ENCODE data around the gene FAM120AOS. TPM values are rescaled to one million over a fixed set of nuclear protein-coding genes. Genes with fewer than 3 reads are reported as not detected.

The FAM120AOS gene
- polyA plus RNA-seq, 1 donor from 2014 or later = 62.9 TPM

GRCh38 chr9:93476924-93477323 is 23.5 kb upstream of the FAM120AOS start:
- peaks cover 17 to 22% (median 21%) of the 10 kb centered on the region in 3 donors for H3K4me1 Mint-ChIP-seq
- H3K9me3 Mint-ChIP-seq = no peaks in the 10 kb centered on the region
- peaks cover 10% of the 10 kb centered on the region for H3K36me3 Mint-ChIP-seq
- H3K4me3 Mint-ChIP-seq = no peak overlapping the region
- no peaks in the 10 kb centered on the region for H3K27me3 Mint-ChIP-seq
- peak overlapping the region in 1 of 3 donors; percentile 23 for H3K27ac Mint-ChIP-seq

GRCh38 chr9:93475856-93476255 is 22.5 kb upstream of the FAM120AOS start:
- peak overlapping the region in 1 of 3 donors; percentile 29 for H3K27ac Mint-ChIP-seq
- no peaks in the 10 kb centered on the region for H3K27me3 Mint-ChIP-seq
- peaks cover 9% of the 10 kb centered on the region for H3K36me3 Mint-ChIP-seq
- H3K4me3 Mint-ChIP-seq = no peak overlapping the region
- H3K9me3 Mint-ChIP-seq = no peaks in the 10 kb centered on the region
- peaks cover 14 to 25% (median 20%) of the 10 kb centered on the region in 3 donors for H3K4me1 Mint-ChIP-seq

- peaks cover 8% of the 10 kb centered on the region for H3K36me3 Mint-ChIP-seq
- H3K27me3 Mint-ChIP-seq = no peaks in the 10 kb centered on the region
- no peak overlapping the region for H3K27ac Mint-ChIP-seq
- no peaks in the 10 kb centered on the region for H3K9me3 Mint-ChIP-seq
- no peak overlapping the region for H3K4me3 Mint-ChIP-seq
- H3K4me1 Mint-ChIP-seq = peaks cover 21 to 26% (median 25%) of the 10 kb centered on the region in 3 donors
These were observed 21.7 kb upstream of the FAM120AOS start for GRCh38 chr9:93475108-93475507.

- H3K36me3 Mint-ChIP-seq = peaks cover 10% of the 10 kb centered on the region
- H3K4me1 Mint-ChIP-seq = peaks cover 31 to 35% (median 33%) of the 10 kb centered on the region in 3 donors
These were observed 20.0 kb upstream of the FAM120AOS start for GRCh38 chr9:93473411-93473810.

GRCh38 chr9:93471124-93471523 is 17.7 kb upstream of the FAM120AOS start:
- Mint-ChIP-seq H3K27me3 (no peaks in the 10 kb centered on the region), H3K4me1 (peaks cover 28 to 45% (median 44%) of the 10 kb centered on the region in 3 donors), H3K27ac (peak overlapping the region in 1 of 3 donors; percentile 16), H3K4me3 (no peak overlapping the region), H3K9me3 (no peaks in the 10 kb centered on the region), H3K36me3 (peaks cover 10% of the 10 kb centered on the region)

More at GRCh38 chr9:93473411-93473810, 20.0 kb upstream of the FAM120AOS start:
- Mint-ChIP-seq H3K27ac (no peak overlapping the region), H3K9me3 (no peaks in the 10 kb centered on the region), H3K4me3 (no peak overlapping the region), H3K27me3 (no peaks in the 10 kb centered on the region)

- Mint-ChIP-seq H3K27ac (peak overlapping the region in 1 of 3 donors; percentile 69), H3K36me3 (peaks cover 10% of the 10 kb centered on the region), H3K9me3 (no peaks in the 10 kb centered on the region), H3K4me3 (peak overlapping the region in 1 of 4 donors; percentile 25), H3K4me1 (peaks cover 32 to 44% (median 40%) of the 10 kb centered on the region in 3 donors), H3K27me3 (no peaks in the 10 kb centered on the region)
These were observed 17.0 kb upstream of the FAM120AOS start for GRCh38 chr9:93470391-93470790.

GRCh38 chr9:93468763-93469456 is 15.5 kb upstream of the FAM120AOS start:
- H3K27me3 Mint-ChIP-seq = no peaks in the 10 kb centered on the region
- H3K4me3 Mint-ChIP-seq = peak overlapping the region in 2 of 4 donors; percentile 44 to 71
- H3K36me3 Mint-ChIP-seq = peaks cover 8% of the 10 kb centered on the region
- H3K9me3 Mint-ChIP-seq = no peaks in the 10 kb centered on the region
- H3K4me1 Mint-ChIP-seq = peaks cover 45 to 56% (median 53%) of the 10 kb centered on the region in 3 donors
- peak overlapping the region in 2 of 3 donors; percentile 78 to 89 for H3K27ac Mint-ChIP-seq

- Mint-ChIP-seq H3K36me3 (peaks cover 8% of the 10 kb centered on the region), H3K27ac (peak overlapping the region in 2 of 3 donors; percentile 2 to 7), H3K4me1 (peaks cover 51 to 68% (median 66%) of the 10 kb centered on the region in 3 donors), H3K4me3 (peak overlapping the region in 2 of 4 donors; percentile 41 to 73), H3K9me3 (no peaks in the 10 kb centered on the region), H3K27me3 (no peaks in the 10 kb centered on the region)
These were observed 14.1 kb upstream of the FAM120AOS start for GRCh38 chr9:93467462-93467861.

- H3K9me3 Mint-ChIP-seq = no peaks in the 10 kb centered on the region
- peak overlapping the region in 2 of 4 donors; percentile 37 to 41 for H3K4me3 Mint-ChIP-seq
- H3K4me1 Mint-ChIP-seq = peaks cover 51 to 69% (median 64%) of the 10 kb centered on the region in 3 donors
- H3K36me3 Mint-ChIP-seq = peaks cover 5% of the 10 kb centered on the region
- H3K27me3 Mint-ChIP-seq = no peaks in the 10 kb centered on the region
- H3K27ac Mint-ChIP-seq = peak overlapping the region in 1 of 3 donors; percentile 2
These were observed 13.7 kb upstream of the FAM120AOS start for GRCh38 chr9:93467062-93467416.

GRCh38 chr9:93466416-93467061 is 13.2 kb upstream of the FAM120AOS start:
- Mint-ChIP-seq H3K36me3 (peaks cover 5% of the 10 kb centered on the region), H3K4me3 (peak overlapping the region in 1 of 4 donors; percentile 45), H3K27me3 (no peaks in the 10 kb centered on the region), H3K9me3 (no peaks in the 10 kb centered on the region), H3K27ac (peak overlapping the region in 1 of 3 donors; percentile 23), H3K4me1 (peaks cover 51 to 71% (median 66%) of the 10 kb centered on the region in 3 donors)

GRCh38 chr9:93465855-93466254 is 12.5 kb upstream of the FAM120AOS start:
- Mint-ChIP-seq H3K9me3 (no peaks in the 10 kb centered on the region), H3K27me3 (no peaks in the 10 kb centered on the region), H3K4me1 (peaks cover 54 to 72% (median 67%) of the 10 kb centered on the region in 3 donors), H3K4me3 (peak overlapping the region in 2 of 4 donors; percentile 45 to 49), H3K27ac (peak overlapping the region in 2 of 3 donors; percentile 16 to 76), H3K36me3 (peaks cover 4% of the 10 kb centered on the region)

GRCh38 chr9:93464876-93465275 is 11.5 kb upstream of the FAM120AOS start:
- H3K27me3 Mint-ChIP-seq = no peaks in the 10 kb centered on the region
- H3K4me1 Mint-ChIP-seq = peaks cover 53 to 73% (median 67%) of the 10 kb centered on the region in 3 donors
- H3K4me3 Mint-ChIP-seq = peak overlapping the region in 3 of 4 donors; percentile 72 to 88 (median 87)
- peak overlapping the region; percentile 92 to 98 (median 95) for H3K27ac Mint-ChIP-seq
- no peaks in the 10 kb centered on the region for H3K9me3 Mint-ChIP-seq
- peaks cover 2% of the 10 kb centered on the region for H3K36me3 Mint-ChIP-seq

GRCh38 chr9:93464395-93464794 is 11.0 kb upstream of the FAM120AOS start:
- H3K4me1 Mint-ChIP-seq = peaks cover 58 to 75% (median 71%) of the 10 kb centered on the region in 3 donors
- H3K27ac Mint-ChIP-seq = peak overlapping the region; percentile 92 to 98 (median 95)
- no peaks in the 10 kb centered on the region for H3K9me3 Mint-ChIP-seq
- H3K36me3 Mint-ChIP-seq = peaks cover 2% of the 10 kb centered on the region
- peak overlapping the region; percentile 49 to 88 (median 80) for H3K4me3 Mint-ChIP-seq
- H3K27me3 Mint-ChIP-seq = no peaks in the 10 kb centered on the region

- peaks cover 59 to 74% (median 69%) of the 10 kb centered on the region in 3 donors for H3K4me1 Mint-ChIP-seq
- H3K9me3 Mint-ChIP-seq = no peaks in the 10 kb centered on the region
- H3K27ac Mint-ChIP-seq = peak overlapping the region; percentile 92 to 98 (median 95)
- no peaks in the 10 kb centered on the region for H3K27me3 Mint-ChIP-seq
- H3K4me3 Mint-ChIP-seq = peak overlapping the region; percentile 49 to 88 (median 80)
- H3K36me3 Mint-ChIP-seq = peaks cover 2% of the 10 kb centered on the region
These were observed 10.4 kb upstream of the FAM120AOS start for GRCh38 chr9:93463638-93464248.

GRCh38 chr9:93461821-93462220 is 8.4 kb upstream of the FAM120AOS start:
- no peaks in the 10 kb centered on the region for H3K27me3 Mint-ChIP-seq
- H3K4me3 Mint-ChIP-seq = no peak overlapping the region
- peak overlapping the region in 1 of 3 donors; percentile 8 for H3K27ac Mint-ChIP-seq
- peaks cover 2% of the 10 kb centered on the region for H3K36me3 Mint-ChIP-seq
- H3K4me1 Mint-ChIP-seq = peaks cover 65 to 72% (median 66%) of the 10 kb centered on the region in 3 donors
- H3K9me3 Mint-ChIP-seq = no peaks in the 10 kb centered on the region
